ENCODE measurements around the gene CACNA2D1. TPM values are rescaled to one million over a fixed set of nuclear protein-coding genes. Genes with fewer than 3 reads are reported as not detected.
"Not testable (repeated sequence)": the region's sequence is repeated elsewhere in the genome, so short reads cannot be mapped to it uniquely, and the experiment has no call there.

CACNA2D1 gene
- total and polyA plus RNA-seq, 8 donors, result 1.8 to 72.7 (median 5.7) TPM

- Histone ChIP-seq H3K27me3 (no peaks in the 10 kb centered on the region), H3K36me3 (no peaks in the 10 kb centered on the region), H3K27ac (no peak overlapping the region), H3K4me1 (no peaks in the 10 kb centered on the region), H3K9me3 (no peaks in the 10 kb centered on the region), H3K4me3 (no peak overlapping the region)
- TF ChIP-seq POLR2AphosphoS5 (IDR thresholded peaks at IDR 0.05) (no peak), CTCF (IDR thresholded peaks at IDR 0.05) (no peak), POLR2A (IDR thresholded peaks at IDR 0.05) (no peak), EP300 (IDR thresholded peaks at IDR 0.05) (no peak)
- DNase-seq, result no peak
- WGBS, 5 donors, result 83 to 91% (median 88%) methylated on average over 4 of the region's 4 CpGs
- intact Hi-C loops (cut with DNase I; ENCODE audit: low total_unique reads), result no loop called here
These were observed 9.1 kb downstream of the CACNA2D1 start for GRCh38 chr7:82434275-82435022.

- H3K36me3 ChIP-seq, result no peaks in the 10 kb centered on the region
- H3K27me3 ChIP-seq, result no peaks in the 10 kb centered on the region
- TF ChIP-seq CTCF (IDR thresholded peaks at IDR 0.05) (no peak), POLR2A (IDR thresholded peaks at IDR 0.05) (no peak), POLR2AphosphoS5 (IDR thresholded peaks at IDR 0.05) (no peak), EP300 (IDR thresholded peaks at IDR 0.05) (no peak)
- H3K9me3 ChIP-seq, result no peaks in the 10 kb centered on the region
- WGBS, 5 donors, result 84 to 96% (median 93%) methylated on average over 1 of the region's 1 CpG
- H3K4me1 ChIP-seq, result peaks cover 0 to 2% (median 0%) of the 10 kb centered on the region in 4 donors
- no peak overlapping the region for H3K4me3 ChIP-seq
- no peak overlapping the region for H3K27ac ChIP-seq
- DNase-seq, result no peak
- intact Hi-C loops (cut with DNase I; ENCODE audit: low total_unique reads), result no loop called here
These were observed 10.1 kb downstream of the CACNA2D1 start for GRCh38 chr7:82433507-82433906.

GRCh38 chr7:82432743-82433142, 10.8 kb downstream of the CACNA2D1 start:
- WGBS, 5 donors, result 92 to 97% (median 94%) methylated on average over 9 of the region's 9 CpGs

GRCh38 chr7:82430500-82431465, 12.8 kb downstream of the CACNA2D1 start:
- no peaks in the 10 kb centered on the region for H3K9me3 ChIP-seq
- WGBS, 5 donors, result 64 to 78% (median 67%) methylated on average over 9 of the region's 9 CpGs
- TF ChIP-seq EP300 (IDR thresholded peaks at IDR 0.05), result no peak
- no peak for TF ChIP-seq POLR2AphosphoS5 (IDR thresholded peaks at IDR 0.05)
- no peak for TF ChIP-seq POLR2A (IDR thresholded peaks at IDR 0.05)
- TF ChIP-seq CTCF (IDR thresholded peaks at IDR 0.05), result no peak
- no peaks in the 10 kb centered on the region for H3K36me3 ChIP-seq
- no peak overlapping the region for H3K27ac ChIP-seq
- intact Hi-C loops (cut with DNase I; ENCODE audit: low total_unique reads), result no loop called here
- H3K4me1 ChIP-seq, result peaks cover 0 to 5% (median 2%) of the 10 kb centered on the region in 4 donors
- H3K4me3 ChIP-seq, result no peak overlapping the region
- no peak for DNase-seq
- H3K27me3 ChIP-seq, result no peaks in the 10 kb centered on the region

More at GRCh38 chr7:82432743-82433142, 10.8 kb downstream of the CACNA2D1 start:
- H3K36me3 ChIP-seq; H3K4me3 ChIP-seq; intact Hi-C loops (cut with DNase I; ENCODE audit: low total_unique reads); DNase-seq; H3K4me1 ChIP-seq; H3K27ac ChIP-seq; H3K9me3 ChIP-seq; H3K27me3 ChIP-seq: not testable (repeated sequence)
